ENCODE measurements around the gene CYP3A5. TPM values are rescaled to one million over a fixed set of nuclear protein-coding genes. Genes with fewer than 3 reads are reported as not detected.
"Not testable (repeated sequence)": the region's sequence is repeated elsewhere in the genome, so short reads cannot be mapped to it uniquely, and the experiment has no call there.

Gene CYP3A5
- total RNA-seq, 1 donor from 2014 or later, result not detected

- no peak for DNase-seq (ENCODE audit: low read depth in 2 of 2)
These were observed 37.8 kb downstream of the CYP3A5 start for GRCh38 chr7:99642027-99642426.

- no peak for DNase-seq (ENCODE audit: low read depth in 2 of 2)
These were observed 40.5 kb downstream of the CYP3A5 start for GRCh38 chr7:99639267-99639666.

GRCh38 chr7:99638731-99639130, 41.1 kb downstream of the CYP3A5 start:
- no peak for DNase-seq (ENCODE audit: low read depth in 2 of 2)

GRCh38 chr7:99637414-99637813, 42.4 kb downstream of the CYP3A5 start:
- not testable (repeated sequence) for DNase-seq (ENCODE audit: low read depth in 2 of 2)

- peak; percentile 11 to 12 for DNase-seq (ENCODE audit: low read depth in 2 of 2)
These were observed 48.3 kb downstream of the CYP3A5 start for GRCh38 chr7:99631295-99632109.

- no peak for DNase-seq (ENCODE audit: low read depth in 2 of 2)
These were observed 50.2 kb downstream of the CYP3A5 start for GRCh38 chr7:99629643-99630042.

- DNase-seq (ENCODE audit: low read depth in 2 of 2), result no peak
These were observed 51.0 kb downstream of the CYP3A5 start for GRCh38 chr7:99628471-99629465.

GRCh38 chr7:99627513-99627912, 52.3 kb downstream of the CYP3A5 start:
- DNase-seq (ENCODE audit: low read depth in 2 of 2), result no peak

GRCh38 chr7:99626661-99627060, 53.1 kb downstream of the CYP3A5 start:
- no peak for DNase-seq (ENCODE audit: low read depth in 2 of 2)

- DNase-seq (ENCODE audit: low read depth in 2 of 2), result no peak
These were observed 53.8 kb downstream of the CYP3A5 start for GRCh38 chr7:99625961-99626360.

GRCh38 chr7:99625321-99625720, 54.5 kb downstream of the CYP3A5 start:
- DNase-seq (ENCODE audit: low read depth in 2 of 2), result no peak

- no peak for DNase-seq (ENCODE audit: low read depth in 2 of 2)
These were observed 55.3 kb downstream of the CYP3A5 start for GRCh38 chr7:99624484-99624883.

- DNase-seq (ENCODE audit: low read depth in 2 of 2), result no peak
These were observed 55.9 kb downstream of the CYP3A5 start for GRCh38 chr7:99623702-99624447.

GRCh38 chr7:99623091-99623693, 56.6 kb downstream of the CYP3A5 start:
- DNase-seq (ENCODE audit: low read depth in 2 of 2), result no peak

GRCh38 chr7:99622596-99622995, 57.2 kb downstream of the CYP3A5 start:
- DNase-seq (ENCODE audit: low read depth in 2 of 2), result no peak

GRCh38 chr7:99621271-99621670, 58.5 kb downstream of the CYP3A5 start:
- DNase-seq (ENCODE audit: low read depth in 2 of 2), result no peak

- DNase-seq (ENCODE audit: low read depth in 2 of 2), result no peak
These were observed 60.1 kb downstream of the CYP3A5 start for GRCh38 chr7:99619571-99620130.

GRCh38 chr7:99618726-99619125, 61.1 kb downstream of the CYP3A5 start:
- no peak for DNase-seq (ENCODE audit: low read depth in 2 of 2)

GRCh38 chr7:99617192-99617781, 62.5 kb downstream of the CYP3A5 start:
- DNase-seq (ENCODE audit: low read depth in 2 of 2), result no peak
